Activated T-cell treated with anti-CD3 and anti-CD28 coated beads, Interleukin-2, amount 50 U/mL, for 48 hours (primary cell): Measurements from ENCODE around the gene PDE3B.
"Not testable (repeated sequence)": the region's sequence is repeated elsewhere in the genome, so short reads cannot be mapped to it uniquely, and the experiment has no call there.

Source experiments
- DNase-seq, 2 experiments: peaks; one replicate each; pipeline ENCODE4 v3.0.0-alpha.2; 2020

The PDE3B gene

DNA sequence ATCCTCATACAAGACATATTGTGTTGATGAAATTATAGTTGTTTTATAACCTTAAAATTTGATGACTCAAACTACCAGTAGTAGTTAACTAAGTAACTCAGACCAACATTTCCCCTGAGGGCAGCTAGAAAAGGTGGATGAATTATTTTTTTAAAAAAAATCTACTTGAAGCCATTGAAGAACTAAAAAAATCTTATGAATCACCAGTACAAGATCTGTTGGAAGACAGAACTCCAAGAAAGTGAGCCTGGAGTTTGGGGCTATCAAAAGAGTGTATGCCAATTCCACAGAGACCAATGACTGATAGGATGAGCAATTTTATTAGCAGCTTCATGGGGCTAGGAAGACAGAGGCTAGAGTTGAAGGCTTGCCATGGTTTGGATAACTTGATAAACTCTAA lies 176.0 kb downstream of the PDE3B start:
- no peak for DNase-seq

DNA sequence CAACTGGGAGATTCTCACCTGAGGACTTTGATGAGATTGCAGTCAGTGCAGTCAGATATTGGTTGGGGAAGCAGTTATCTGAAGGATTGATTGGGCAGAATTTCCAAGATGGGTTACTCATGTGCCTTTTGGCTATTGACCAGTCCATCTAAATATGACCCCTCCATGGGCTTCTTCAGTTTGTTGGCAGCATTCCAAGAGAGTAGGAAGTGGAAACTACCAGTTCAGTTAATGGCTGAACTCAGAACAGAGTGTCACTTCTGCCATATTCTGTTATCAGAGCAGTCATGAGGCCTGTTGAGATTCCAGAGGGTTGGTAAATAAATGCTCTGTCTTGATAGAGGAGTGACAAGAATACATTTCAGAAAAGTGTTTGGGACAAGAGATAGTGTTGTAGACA lies 177.4 kb downstream of the PDE3B start:
- no peak for DNase-seq

DNA sequence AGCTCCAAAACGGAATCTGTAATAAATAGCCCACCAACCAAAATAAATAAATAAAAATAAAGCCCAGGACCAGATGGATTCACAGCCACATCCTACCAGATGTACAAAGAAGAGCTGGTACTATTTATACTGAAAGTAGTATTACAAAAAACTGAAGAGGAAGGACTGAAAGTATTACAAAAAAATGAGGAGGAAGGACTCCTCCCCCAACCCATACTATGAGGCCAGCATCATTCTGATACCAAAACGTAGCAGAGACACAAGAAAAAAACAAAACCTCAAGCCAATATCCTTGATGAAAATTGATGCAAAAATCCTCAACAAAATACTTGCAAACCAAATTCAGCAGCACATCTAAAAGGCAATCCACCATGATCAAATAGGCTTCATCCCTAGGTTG lies 183.0 kb downstream of the PDE3B start:
- DNase-seq = no peak

DNA sequence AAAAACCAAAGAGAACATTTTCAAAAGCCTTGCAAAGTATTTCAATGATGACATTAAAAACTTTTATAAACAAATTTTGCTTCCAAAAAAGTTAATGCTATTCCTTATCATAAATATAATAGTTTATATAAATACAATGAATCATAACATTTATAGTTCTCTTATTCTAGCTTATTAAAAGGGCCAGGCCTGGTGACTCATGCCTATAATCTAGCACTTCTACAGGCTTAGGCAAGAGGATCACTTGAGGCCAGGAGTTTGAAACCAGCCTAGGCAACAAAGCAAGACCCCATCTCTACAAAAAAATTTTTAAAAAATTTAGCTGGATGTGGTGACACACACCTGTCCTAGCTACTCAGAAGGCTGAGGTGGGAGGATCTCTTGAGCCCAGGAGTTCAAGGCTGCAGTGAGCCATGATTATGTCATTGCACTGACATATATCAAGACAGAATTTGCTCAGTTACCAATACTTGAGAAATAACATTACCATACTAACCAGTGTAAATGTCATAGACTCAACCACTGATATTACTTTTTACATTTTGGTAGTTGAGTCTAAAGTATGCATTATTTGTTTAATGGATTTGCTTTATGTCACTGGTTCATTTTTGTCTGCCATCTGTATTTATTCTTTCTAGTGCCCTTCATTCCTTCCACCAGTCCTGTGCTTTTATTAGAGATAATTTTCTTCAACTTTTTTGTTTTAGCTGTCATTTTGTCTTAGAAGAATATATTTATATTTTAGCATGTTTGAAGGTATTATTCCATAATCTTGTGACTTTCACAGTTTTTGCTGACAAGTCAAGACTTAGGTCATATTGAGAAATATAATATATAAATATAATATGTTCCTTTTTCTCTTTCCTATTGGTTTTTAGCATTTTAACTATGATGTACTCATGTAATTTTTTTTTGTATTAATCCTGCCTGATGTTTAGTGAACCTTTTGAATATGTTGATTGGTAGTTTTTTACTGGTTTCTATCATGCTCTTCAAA lies 192.2 kb downstream of the PDE3B start:
- DNase-seq = no peak

DNA sequence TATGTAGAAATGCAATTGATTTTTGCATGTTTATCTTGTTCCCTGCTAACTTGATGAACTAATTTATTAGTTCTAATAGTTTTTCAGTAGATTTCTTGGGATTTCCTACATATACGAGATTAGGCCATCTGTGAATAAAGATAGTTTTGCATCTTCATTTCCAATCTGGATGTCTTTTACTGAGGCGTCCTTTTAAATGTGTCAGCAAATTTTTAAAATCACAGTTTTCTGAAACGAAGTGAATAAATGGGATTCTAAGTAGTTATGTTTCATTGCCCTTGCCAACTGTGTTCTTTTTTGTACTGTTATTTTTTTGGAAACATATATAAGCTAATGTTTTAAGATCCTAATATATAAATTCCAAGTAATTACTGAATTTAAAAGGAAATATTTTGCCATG lies 198.4 kb downstream of the PDE3B start:
- DNase-seq = no peak

DNA sequence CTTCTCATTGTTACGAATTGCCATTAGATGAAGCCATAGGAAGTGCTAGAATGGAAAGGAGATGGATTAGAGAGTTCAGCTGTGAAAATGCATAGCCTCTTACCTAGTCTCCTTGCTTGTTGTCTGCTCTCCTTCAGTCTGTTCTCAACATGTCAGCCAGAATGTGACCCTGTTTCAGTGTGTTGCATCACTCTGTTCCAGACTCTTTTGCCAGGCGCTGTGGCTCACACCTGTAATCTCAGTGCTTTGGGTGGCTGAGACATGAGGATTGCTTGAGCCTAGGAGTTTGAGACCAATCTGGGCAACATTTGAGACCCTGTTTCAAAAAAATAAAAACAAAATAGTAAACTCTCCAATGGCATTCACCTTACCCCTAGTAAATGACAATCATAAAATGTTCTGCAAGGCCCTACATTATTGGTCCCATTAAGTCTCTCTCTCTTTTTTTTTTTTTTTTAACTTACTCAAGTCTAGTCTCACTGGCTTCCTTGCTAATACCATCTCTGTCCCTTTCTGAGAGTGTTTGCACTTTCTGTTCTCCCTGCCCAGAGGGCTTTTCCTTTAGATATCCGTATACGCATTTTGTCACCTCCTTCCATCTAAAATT lies 209.1 kb downstream of the PDE3B start:
- no peak for DNase-seq

DNA sequence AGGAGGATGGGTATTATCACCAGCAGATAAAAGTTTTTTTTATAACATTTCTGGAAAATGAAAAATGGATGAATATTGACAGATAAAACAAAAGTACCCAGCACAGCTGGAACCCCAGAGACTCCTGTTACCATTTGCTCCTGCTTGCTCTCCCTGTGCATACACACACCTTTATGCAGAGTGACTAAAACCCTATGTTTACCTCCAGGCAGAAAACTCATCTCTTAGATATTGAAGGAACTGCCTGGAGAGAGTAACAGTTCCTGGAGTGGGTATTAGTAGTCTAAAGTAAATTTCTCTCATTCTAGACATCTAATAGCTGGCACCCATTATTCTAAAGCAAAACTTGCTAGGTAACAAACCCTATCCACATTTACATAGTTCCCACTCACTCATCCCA lies 210.5 kb downstream of the PDE3B start:
- no peak for DNase-seq

DNA sequence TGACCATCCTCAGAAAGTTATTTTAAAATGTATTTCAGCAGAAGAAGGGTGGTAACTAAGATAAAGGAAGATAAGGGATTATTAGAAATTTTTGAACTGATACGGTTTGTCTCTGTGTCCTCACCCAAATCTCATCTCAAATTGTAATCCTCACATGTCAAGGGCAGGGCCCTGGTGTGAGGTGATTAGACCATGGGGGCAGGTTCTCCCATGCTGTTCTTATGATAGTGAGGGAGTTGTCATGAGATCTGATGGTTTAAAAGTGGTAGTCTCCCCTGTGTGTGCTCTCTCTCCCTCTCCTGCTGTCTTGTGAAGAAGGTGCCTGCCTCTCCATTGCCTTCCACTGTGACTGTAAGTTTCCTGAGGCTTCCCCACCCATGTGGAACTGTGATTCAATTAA lies 212.3 kb downstream of the PDE3B start:
- DNase-seq = no peak

DNA sequence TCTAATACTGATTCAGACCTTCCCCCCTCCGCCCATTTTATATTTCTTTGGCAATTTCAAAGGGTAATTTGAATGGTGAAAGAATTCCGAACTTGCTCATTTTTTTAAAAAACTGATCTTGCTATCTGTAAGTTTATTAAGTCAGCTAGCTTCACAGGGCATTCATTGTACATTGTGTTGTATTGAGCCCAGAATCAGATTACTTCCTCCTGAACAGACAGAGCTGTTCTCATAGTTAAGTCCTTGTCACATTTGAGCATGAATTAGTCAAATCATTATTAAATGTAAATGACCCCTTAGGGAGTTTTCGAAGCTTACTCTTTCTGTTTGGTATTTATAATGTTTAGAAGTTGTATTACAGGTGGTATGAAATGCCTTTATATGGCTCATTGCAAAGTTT lies 214.0 kb downstream of the PDE3B start:
- no peak for DNase-seq

DNA sequence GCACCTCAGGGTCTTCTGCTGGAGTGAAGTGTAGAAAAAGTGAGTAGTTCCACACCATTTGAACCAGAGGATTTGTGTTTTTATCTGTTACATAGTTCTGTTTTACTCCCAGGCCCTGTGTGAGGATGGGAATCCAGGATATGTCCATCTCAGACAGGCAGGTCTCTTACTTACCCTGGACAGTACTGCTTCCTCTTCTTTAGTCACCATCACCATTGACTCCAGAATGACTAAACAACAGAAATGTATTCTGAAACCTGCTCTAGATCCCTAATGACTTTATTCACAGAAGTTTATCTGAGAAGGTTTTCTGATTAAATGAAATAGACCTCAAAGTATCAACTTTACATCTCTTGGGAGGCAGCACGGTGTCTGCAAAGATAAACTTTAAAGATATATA lies 214.8 kb downstream of the PDE3B start:
- no peak for DNase-seq

DNA sequence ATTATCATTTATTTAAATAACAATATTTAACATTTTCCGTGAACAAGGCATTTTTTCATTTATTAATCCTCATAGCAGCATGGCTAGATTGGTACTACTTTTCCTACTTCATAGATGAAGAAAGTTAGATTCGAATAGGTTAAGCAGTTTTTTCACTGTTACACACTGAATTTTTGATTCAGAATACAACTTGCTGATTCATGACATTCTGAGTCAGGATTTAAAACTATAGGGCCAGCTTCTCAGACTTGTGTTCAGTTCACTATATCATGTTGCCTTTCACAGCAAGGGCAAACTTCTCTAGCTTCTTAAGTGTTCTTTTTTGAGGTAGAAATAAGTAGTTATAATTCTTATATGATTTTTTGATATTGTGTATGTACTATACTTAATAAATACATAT lies 216.9 kb downstream of the PDE3B start:
- no peak for DNase-seq

DNA sequence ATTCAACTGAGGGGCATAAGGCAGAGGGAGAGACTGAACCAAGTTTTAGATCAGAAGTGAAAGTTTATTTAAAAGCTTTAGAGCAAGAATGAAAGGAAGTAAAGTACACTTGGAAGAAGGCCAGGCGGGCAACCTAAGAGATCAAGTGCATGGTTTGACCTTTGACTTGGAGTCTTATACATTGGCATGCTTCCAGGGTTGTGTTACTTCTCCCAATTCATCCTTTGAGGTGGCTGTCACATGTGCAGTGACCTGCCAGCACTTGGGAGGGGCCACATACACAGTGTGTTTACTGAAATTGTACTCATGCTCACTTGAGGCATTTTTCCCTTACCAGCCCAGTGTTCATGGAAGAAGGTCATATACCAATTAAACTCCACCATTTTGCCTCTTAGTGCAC lies 218.1 kb downstream of the PDE3B start:
- DNase-seq = no peak

DNA sequence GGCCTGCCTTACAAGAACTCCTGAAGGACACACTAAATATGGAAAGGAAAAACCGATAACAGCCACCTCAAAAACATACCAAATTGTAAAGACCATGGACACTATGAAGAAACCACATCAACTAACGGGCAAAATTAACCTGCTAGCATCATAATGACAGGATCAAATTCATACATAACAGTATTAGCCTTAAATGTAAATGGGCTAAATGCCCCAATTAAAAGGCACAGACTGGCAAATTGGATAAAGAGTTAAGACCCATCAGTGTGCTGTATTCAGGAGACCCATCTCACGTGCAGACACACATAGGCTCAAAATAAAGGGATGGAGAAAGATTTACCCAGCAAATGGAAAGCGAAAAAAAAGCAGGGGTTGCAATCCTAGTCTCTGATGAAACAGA lies 220.2 kb downstream of the PDE3B start:
- not testable (repeated sequence) for DNase-seq

DNA sequence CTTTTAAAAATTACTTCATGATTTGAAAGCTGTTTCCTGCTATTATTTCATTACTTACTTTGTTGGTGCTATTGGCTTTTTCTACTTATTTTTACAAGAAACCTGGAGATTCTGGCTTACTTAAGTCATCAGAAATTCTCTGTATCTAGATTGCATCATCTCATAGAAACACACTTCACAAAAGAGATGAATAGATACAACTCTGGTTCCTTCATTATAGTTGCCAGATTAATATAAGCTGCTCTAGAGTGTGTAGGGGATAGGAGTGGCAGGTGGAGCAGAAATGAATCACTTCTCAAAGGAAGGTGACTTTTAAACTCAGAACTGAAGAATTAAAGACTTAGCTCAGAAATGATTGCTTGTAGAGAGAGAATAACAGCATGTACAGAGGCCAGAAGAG lies 228.4 kb downstream of the PDE3B start:
- DNase-seq = no peak

DNA sequence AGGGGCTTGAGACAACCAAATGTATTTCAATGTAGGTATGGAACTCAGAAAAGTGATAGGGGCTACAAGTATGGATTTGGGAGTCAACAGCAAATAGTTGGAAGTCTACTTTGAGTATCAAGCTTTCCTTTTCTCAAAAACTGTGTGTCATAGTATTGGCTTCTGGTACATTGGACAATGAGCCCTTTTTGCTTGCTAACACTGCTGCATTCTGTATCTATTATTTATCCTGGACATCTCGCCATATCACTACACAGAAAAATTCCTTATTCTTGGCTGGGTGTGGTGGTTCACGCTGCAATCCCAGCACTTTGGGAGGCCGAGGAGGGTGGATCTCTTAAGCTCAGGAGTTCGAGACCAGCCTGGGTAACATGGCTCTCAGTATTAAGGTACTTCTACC lies 230.0 kb downstream of the PDE3B start:
- no peak for DNase-seq

DNA sequence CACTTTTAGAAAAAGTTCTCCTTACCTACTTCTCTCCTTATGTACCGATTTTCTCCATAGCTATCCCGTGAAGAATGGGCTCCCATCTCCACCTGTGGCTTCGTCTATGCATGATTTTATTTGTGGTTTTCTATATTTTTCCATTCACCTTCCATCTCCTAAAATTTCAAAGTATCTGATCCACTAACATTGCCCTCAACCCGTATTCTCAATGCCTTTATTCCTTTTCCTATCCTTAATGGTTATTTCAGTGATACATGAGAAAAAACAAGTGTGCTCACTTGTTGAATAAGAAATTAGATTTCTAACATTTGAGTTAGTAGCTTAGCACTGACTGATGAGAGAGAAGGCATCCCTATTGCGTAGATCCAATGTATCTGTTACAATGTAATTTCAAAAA lies 231.6 kb downstream of the PDE3B start:
- no peak for DNase-seq

DNA sequence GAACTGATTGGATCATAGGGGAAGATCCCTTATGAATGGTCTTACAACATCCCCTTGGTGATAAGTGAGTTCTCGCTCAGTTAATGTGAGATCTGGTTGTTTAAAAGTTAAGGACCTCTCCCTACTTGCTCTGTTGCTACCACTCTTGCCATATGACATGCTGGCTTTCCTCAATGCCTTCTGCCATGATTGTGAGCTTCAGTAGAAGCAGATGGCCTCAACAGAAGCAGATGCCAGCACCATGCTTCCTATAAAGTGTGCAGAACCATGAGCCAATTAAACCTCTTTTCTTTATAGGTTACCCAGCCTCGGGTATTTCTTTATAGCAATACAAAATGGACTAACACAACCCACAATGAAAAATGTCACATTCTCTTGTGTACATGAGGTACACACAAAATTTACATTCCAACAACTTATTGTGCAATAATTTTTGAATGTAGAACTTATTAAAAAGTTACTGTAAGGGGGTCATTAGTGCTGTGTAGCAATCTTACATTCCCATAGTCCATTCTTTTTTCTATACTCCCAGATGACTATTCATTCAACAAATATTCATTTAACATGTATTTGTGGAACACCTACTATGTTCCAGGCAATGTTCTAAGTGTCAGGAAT lies 238.1 kb downstream of the PDE3B start:
- DNase-seq = no peak

DNA sequence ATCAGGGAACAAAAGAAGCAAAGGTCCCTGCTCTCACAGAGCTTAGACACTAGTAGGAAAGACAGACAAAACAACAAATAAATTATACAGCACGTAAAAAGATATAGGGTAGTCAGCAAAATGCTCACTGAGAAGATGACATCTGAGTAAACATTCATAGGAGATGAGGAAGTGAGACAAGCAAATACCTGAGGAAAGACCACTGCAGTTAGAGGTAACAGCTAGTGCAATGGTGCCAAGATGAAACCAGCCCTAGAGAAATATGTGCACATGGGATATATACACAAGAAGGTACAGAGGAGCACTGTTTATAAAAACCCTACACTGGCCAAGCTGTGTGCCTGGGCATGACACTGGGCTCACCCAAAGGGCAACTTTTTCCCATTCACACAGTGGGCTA lies 238.6 kb downstream of the PDE3B start:
- DNase-seq = no peak

DNA sequence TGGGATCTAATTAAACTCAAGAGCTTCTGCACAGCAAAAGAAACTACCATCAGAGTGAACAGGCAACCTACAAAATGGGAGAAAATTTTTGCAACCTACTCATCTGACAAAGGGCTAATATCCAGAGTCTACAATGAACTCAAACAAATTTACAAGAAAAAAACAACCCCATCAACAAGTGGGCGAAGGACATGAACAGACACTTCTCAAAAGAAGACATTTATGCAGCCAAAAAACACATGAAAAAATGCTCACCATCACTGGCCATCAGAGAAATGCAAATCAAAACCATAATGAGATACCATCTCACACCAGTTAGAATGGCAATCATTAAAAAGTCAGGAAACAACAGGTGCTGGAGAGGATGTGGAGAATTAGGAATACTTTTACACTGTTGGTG lies 240.1 kb downstream of the PDE3B start:
- not testable (repeated sequence) for DNase-seq

DNA sequence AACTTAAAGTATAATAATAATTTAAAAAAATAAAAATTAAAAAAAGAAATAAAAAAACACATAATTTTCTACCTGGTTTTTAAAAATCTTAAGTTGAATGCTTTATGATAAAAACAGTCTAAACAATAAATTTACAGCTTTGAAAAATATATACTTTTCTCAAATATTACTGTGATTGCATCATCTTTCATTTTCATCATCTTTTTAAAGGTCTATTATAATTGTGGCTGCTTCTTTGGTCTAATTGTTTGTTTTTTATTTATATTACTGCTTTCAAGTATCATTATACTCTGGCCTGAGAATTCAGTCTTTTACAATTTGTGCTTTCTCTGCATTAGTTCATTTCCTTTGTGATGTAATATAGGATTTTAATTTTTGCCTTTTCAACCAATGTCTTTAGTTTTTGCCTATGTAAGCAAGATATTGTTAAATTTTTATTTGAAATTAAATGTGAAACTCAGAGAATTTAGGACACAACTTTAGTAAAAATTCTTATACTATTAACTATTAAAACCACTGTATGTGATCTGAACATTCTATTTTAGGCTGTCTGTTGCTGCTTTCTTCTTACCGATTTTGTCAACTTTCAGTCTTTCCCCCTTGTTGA lies 241.2 kb downstream of the PDE3B start:
- no peak for DNase-seq

DNA sequence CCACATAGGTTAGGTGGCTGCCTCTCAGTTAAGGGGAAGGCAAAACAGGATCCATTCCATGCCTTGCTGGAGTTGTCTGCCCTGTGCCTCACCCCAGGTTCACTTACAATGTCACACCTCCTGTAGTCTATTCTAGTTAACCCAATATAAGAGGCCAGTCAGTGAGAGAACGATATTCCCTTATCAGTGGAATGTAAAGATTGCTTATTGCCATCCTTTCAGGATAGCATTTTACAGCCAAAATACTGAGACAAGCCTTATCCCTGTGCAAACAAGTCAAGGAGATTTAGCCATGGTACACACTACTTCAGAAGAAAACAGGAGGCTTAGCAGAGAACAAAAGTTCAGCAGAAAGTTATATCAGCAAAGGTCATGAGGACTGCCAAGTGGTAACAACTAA lies 242.9 kb downstream of the PDE3B start:
- no peak for DNase-seq

DNA sequence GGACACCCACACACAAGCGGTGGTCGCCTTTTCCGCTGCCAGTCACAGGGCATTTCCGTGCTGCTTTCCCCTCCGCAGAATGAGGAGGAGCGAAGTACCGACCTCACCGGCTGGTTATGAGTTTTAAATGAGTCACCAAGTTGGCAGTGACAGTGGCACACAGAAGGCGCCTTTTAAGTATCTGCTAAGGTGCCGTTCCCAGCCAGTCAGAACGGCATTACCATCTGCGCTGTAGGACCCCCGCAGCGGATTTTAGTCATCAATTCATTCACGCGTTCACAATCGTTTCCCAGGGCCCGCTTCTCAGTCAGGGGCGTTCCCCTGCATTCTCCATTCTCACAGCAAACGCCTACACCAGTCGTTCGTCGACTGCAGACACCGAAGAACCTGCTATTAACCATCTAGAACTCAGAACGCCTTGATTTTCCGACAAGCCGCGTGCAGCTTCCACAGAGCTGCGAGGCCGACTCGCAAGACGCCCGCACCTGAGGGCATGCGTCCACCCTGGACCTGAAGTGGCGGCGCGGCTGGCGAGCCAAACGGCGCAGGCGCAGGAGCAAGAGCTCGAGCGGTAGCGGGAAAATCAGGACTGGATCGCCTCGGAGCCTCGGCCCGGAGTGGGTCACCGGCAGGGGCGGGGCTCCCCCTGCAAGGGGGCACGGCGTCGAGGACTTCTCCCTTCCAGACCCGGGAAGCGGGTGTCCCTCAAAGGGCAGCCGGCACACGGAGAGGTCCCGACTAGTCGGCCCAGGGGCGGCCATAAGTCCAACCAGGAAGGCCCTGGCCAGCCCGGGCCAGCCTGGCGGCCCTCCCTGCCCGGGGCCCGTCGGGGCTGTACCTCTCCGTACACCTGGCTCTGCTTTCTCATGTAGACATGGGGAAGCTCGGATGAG lies 247.8 kb downstream of the PDE3B start:
- DNase-seq = peak; percentile 89
